HPDE6-E6E7 (cell line): ENCODE measurements around the gene TJP1.
"Not testable (repeated sequence)": the region's sequence is repeated elsewhere in the genome, so short reads cannot be mapped to it uniquely, and the experiment has no call there.

Experiments
- DNase-seq: peaks from one replicate; pipeline ENCODE4 v3.0.0; 2011; ENCODE audit warnings: missing footprints; ENCODE audit errors: extremely low spot score

The TJP1 gene

GRCh38 chr15:29704950-29705597, 117.2 kb downstream of the TJP1 start:
- DNase-seq: no peak

- no peak for DNase-seq
Measured at GRCh38 chr15:29701151-29701550, 121.1 kb downstream of the TJP1 start.

- no peak for DNase-seq
Measured at GRCh38 chr15:29700296-29700695, 122.0 kb downstream of the TJP1 start.

GRCh38 chr15:29699791-29700190, 122.5 kb downstream of the TJP1 start:
- DNase-seq: no peak

GRCh38 chr15:29698030-29698701, 124.1 kb downstream of the TJP1 start:
- peak; percentile 66 for DNase-seq

- DNase-seq: no peak
Measured at GRCh38 chr15:29696950-29697738, 125.1 kb downstream of the TJP1 start.

- not testable (repeated sequence) for DNase-seq
Measured at GRCh38 chr15:29696506-29696905, 125.8 kb downstream of the TJP1 start.

- DNase-seq: no peak
Measured at GRCh38 chr15:29695489-29696167, 126.6 kb downstream of the TJP1 start.

- no peak for DNase-seq
Measured at GRCh38 chr15:29693225-29693624, 129.0 kb downstream of the TJP1 start.

GRCh38 chr15:29692527-29692926, 129.7 kb downstream of the TJP1 start:
- DNase-seq: no peak

GRCh38 chr15:29690765-29691475, 131.3 kb downstream of the TJP1 start:
- no peak for DNase-seq

GRCh38 chr15:29689287-29689986, 132.8 kb downstream of the TJP1 start:
- DNase-seq: no peak

GRCh38 chr15:29688506-29689286, 133.6 kb downstream of the TJP1 start:
- no peak for DNase-seq

- no peak for DNase-seq
Measured at GRCh38 chr15:29687939-29688505, 134.2 kb downstream of the TJP1 start.

- no peak for DNase-seq
Measured at GRCh38 chr15:29687204-29687815, 135.0 kb downstream of the TJP1 start.

- no peak for DNase-seq
Measured at GRCh38 chr15:29686445-29687203, 135.6 kb downstream of the TJP1 start.

GRCh38 chr15:29686079-29686425, 136.2 kb downstream of the TJP1 start:
- DNase-seq: no peak
